CD14-positive monocyte (primary cell): ENCODE data around the gene UBE2E2. TPM values are rescaled to one million over a fixed set of nuclear protein-coding genes. Genes with fewer than 3 reads are reported as not detected.

Experiments used
- DNase-seq, 3 donors: peaks; one replicate each; pipeline ENCODE4 v3.0.0-alpha.2; 2011 to 2022
- H2AFZ ChIP-seq: 2 replicates; pipeline ENCODE4 v1.6.0; 2012; ENCODE audit warnings: mild to moderate bottlenecking, low read depth, low read length, inconsistent platforms; ENCODE audit not compliant: insufficient read depth, poor library complexity, severe bottlenecking
- H3K27ac ChIP-seq, 2 donors: 1 replicate in 1 of 2; 2 replicates in 1 of 2; pipeline ENCODE4 v1.5.1; 2012 to 2013; ENCODE audit warnings: low read length in 2 of 2, control low read depth in 1 of 2, inconsistent platforms in 1 of 2, low read depth in 1 of 2, mild to moderate bottlenecking in 1 of 2
- H3K27me3 ChIP-seq, 2 donors: one replicate each; pipeline versions ENCODE4 v1.6.0 to v1.6.1; 2011 to 2013; ENCODE audit warnings: low read length in 2 of 2; ENCODE audit not compliant: control insufficient read depth in 2 of 2, insufficient read depth in 2 of 2
- H3K36me3 ChIP-seq, 2 donors: replicated peaks in 1 of 2; 1 replicate in 1 of 2; 2 replicates in 1 of 2; pipeline versions ENCODE4 v1.5.1 to v1.6.1; 2012 to 2013; ENCODE audit warnings: low read length in 2 of 2, control low read depth in 1 of 2, inconsistent platforms in 1 of 2, mild to moderate bottlenecking in 1 of 2; ENCODE audit not compliant: insufficient read depth in 2 of 2, control insufficient read depth in 1 of 2
- H3K4me1 ChIP-seq, 2 donors: 1 replicate in 1 of 2; 2 replicates in 1 of 2; pipeline versions ENCODE4 v1.5.1 to v1.6.1; 2012 to 2013; ENCODE audit warnings: low read length in 2 of 2, control low read depth in 1 of 2, inconsistent platforms in 1 of 2, mild to moderate bottlenecking in 1 of 2, moderate library complexity in 1 of 2; ENCODE audit not compliant: insufficient read depth in 2 of 2, control insufficient read depth in 1 of 2
- H3K4me2 ChIP-seq: replicated peaks from 2 replicates; pipeline ENCODE3; 2012; ENCODE audit warnings: low read length, moderate library complexity, mild to moderate bottlenecking; ENCODE audit not compliant: poor library complexity, severe bottlenecking; ENCODE audit errors: extremely low read depth
- H3K4me3 ChIP-seq, 3 experiments: fragments of 200-600 bp in 1 of 3; sonication (generic) in 1 of 3; replicated peaks in 1 of 3; 1 replicate in 2 of 3; 2 replicates in 1 of 3; pipeline ENCODE4 v1.5.1; 2011 to 2013; ENCODE audit warnings: low read length in 3 of 3, mild to moderate bottlenecking in 3 of 3, control low read depth in 2 of 3, low read depth in 2 of 3, inconsistent platforms in 1 of 3, moderate library complexity in 1 of 3
- H3K79me2 ChIP-seq: 2 replicates; pipeline ENCODE4 v1.6.0; 2012; ENCODE audit warnings: mild to moderate bottlenecking, control low read depth, inconsistent platforms, low read length, moderate library complexity; ENCODE audit not compliant: insufficient read depth
- H3K9ac ChIP-seq: 2 replicates; pipeline ENCODE4 v1.6.0; 2017; ENCODE audit warnings: low read length, mild to moderate bottlenecking; ENCODE audit not compliant: insufficient read depth, poor library complexity, severe bottlenecking
- H3K9me3 ChIP-seq, 2 donors: replicated peaks in 1 of 2; 1 replicate in 1 of 2; 2 replicates in 1 of 2; pipeline versions ENCODE4 v1.5.1 to v1.6.1; 2012 to 2013; ENCODE audit warnings: low read length in 2 of 2, control low read depth in 1 of 2; ENCODE audit not compliant: control insufficient read depth in 1 of 2, insufficient read depth in 1 of 2
- H4K20me1 ChIP-seq: 2 replicates; pipeline ENCODE4 v1.6.0; 2012; ENCODE audit warnings: mild to moderate bottlenecking, low read length, control low read depth, moderate library complexity; ENCODE audit not compliant: insufficient read depth
- H3K27ac Mint-ChIP-seq, 7 donors: one replicate each; pipeline ENCODE4 v1.8.0; 2020; ENCODE audit warnings: mild to moderate bottlenecking in 7 of 7, mixed read lengths in 7 of 7, moderate library complexity in 6 of 7, inconsistent platforms in 2 of 7
- H3K27me3 Mint-ChIP-seq, 3 donors: one replicate each; pipeline ENCODE4 v1.8.0; 2021 to 2022; ENCODE audit warnings: low read depth in 3 of 3, mild to moderate bottlenecking in 3 of 3, mixed read lengths in 3 of 3, moderate library complexity in 3 of 3, inconsistent platforms in 1 of 3
- H3K36me3 Mint-ChIP-seq, 2 donors: one replicate each; pipeline ENCODE4 v1.8.0; 2020; ENCODE audit warnings: mixed read lengths in 2 of 2, inconsistent platforms in 1 of 2, mild to moderate bottlenecking in 1 of 2
- H3K4me1 Mint-ChIP-seq: one replicate; pipeline ENCODE4 v1.8.0; 2020; ENCODE audit warnings: mild to moderate bottlenecking, mixed read lengths
- H3K4me3 Mint-ChIP-seq, 2 donors: one replicate each; pipeline ENCODE4 v1.8.0; 2020; ENCODE audit warnings: mild to moderate bottlenecking in 2 of 2, mixed read lengths in 2 of 2, moderate library complexity in 1 of 2
- H3K9me3 Mint-ChIP-seq, 7 donors: one replicate each; pipeline ENCODE4 v1.8.0; 2020 to 2022; ENCODE audit warnings: mixed read lengths in 7 of 7, mild to moderate bottlenecking in 6 of 7, moderate library complexity in 6 of 7, inconsistent platforms in 2 of 7
- CTCF ChIP-seq: fragments of 200-600 bp; IDR thresholded peaks from one replicate; pipeline ENCODE4 v1.8.0; 2022; ENCODE audit warnings: antibody characterized with exemption, mild to moderate bottlenecking
- WGBS: methylation state at CpG from one replicate; pipeline ENCODE4 v1.1.5; 2013; ENCODE audit warnings: missing lambda C conversion rate; ENCODE audit not compliant: insufficient coverage; 5-methylcytosine and 5-hydroxymethylcytosine counted together
- intact Hi-C, 2 donors: fragments of 100-400 bp; cut with micrococcal nuclease; formaldehyde crosslinking; loops; one replicate each; pipeline versions ENCODE4 v1.15.0 to v1.15.1; 2023
- polyA plus RNA-seq, 3 donors: library from polyadenylated mRNA; depleted of rRNA in 1 of 3; unstranded in 2 of 3; stranded (reverse) in 1 of 3; fragments of 300-500 nt in 2 of 3; fragments of >200 nt in 1 of 3; fragmentation: Illumina TruSeq in 2 of 3; gene quantifications; 1 replicate in 2 of 3; 2 replicates in 1 of 3; pipeline ENCODE4 v1.2.3, GENCODE V29; 2012 to 2021

UBE2E2 gene
- polyA plus RNA-seq, 3 donors: 25.8 to 78.0 (median 66.3) TPM

- H3K27me3 Mint-ChIP-seq: no peaks in the 10 kb centered on the region
- H3K4me1 Mint-ChIP-seq: peaks cover 5% of the 10 kb centered on the region
- no CpG with 5 or more reads among the region's 8 CpGs for WGBS
- Histone ChIP-seq H3K4me3 (no peak overlapping the region), H3K27ac (no peak overlapping the region), H2AFZ (no peak overlapping the region), H3K9ac (no peak overlapping the region), H3K27me3 (no peaks in the 10 kb centered on the region), H3K79me2 (no peaks in the 10 kb centered on the region), H3K9me3 (peaks cover 28 to 30% of the 10 kb centered on the region in 2 donors), H3K4me1 (no peaks in the 10 kb centered on the region), H4K20me1 (peaks cover 3% of the 10 kb centered on the region), H3K4me2 (no peak overlapping the region), H3K36me3 (peaks cover 0 to 8% of the 10 kb centered on the region in 2 donors)
- no peak for TF ChIP-seq CTCF
- DNase-seq: no peak
- no peak overlapping the region for H3K4me3 Mint-ChIP-seq
- peaks cover 9 to 13% of the 10 kb centered on the region in 2 donors for H3K36me3 Mint-ChIP-seq
- H3K27ac Mint-ChIP-seq: no peak overlapping the region
- intact Hi-C loops: no loop called here
- peaks cover 17 to 33% (median 31%) of the 10 kb centered on the region in 7 donors for H3K9me3 Mint-ChIP-seq
These were observed 277.2 kb downstream of the UBE2E2 start for GRCh38 chr3:23480329-23480714.

- H3K36me3 ChIP-seq: peaks cover 0 to 8% of the 10 kb centered on the region in 2 donors
- no peak overlapping the region for H2AFZ ChIP-seq
- TF ChIP-seq CTCF: no peak
- H3K4me1 ChIP-seq: no peaks in the 10 kb centered on the region
- Mint-ChIP-seq H3K27ac (no peak overlapping the region), H3K9me3 (peaks cover 23 to 39% (median 35%) of the 10 kb centered on the region in 7 donors), H3K4me1 (peaks cover 5% of the 10 kb centered on the region), H3K4me3 (no peak overlapping the region), H3K36me3 (peaks cover 11 to 13% of the 10 kb centered on the region in 2 donors), H3K27me3 (no peaks in the 10 kb centered on the region)
- H3K4me3 ChIP-seq: no peak overlapping the region
- H3K9ac ChIP-seq: no peak overlapping the region
- intact Hi-C loops: no loop called here
- H3K4me2 ChIP-seq: no peak overlapping the region
- WGBS: 100% methylated on average over 1 of the region's 5 CpGs
- no peaks in the 10 kb centered on the region for H3K79me2 ChIP-seq
- H4K20me1 ChIP-seq: no peaks in the 10 kb centered on the region
- peaks cover 32 to 35% of the 10 kb centered on the region in 2 donors for H3K9me3 ChIP-seq
- DNase-seq: no peak
- H3K27me3 ChIP-seq: no peaks in the 10 kb centered on the region
- no peak overlapping the region for H3K27ac ChIP-seq
These were observed 278.0 kb downstream of the UBE2E2 start for GRCh38 chr3:23481011-23481615.
